ENCODE results near the gene CACNA1C. TPM values are rescaled to one million over a fixed set of nuclear protein-coding genes. Genes with fewer than 3 reads are reported as not detected.
"Not testable (repeated sequence)": the region's sequence is repeated elsewhere in the genome, so short reads cannot be mapped to it uniquely, and the experiment has no call there.

The CACNA1C gene
- total RNA-seq, 2 donors from 2014 or later = 99.2 to 127 TPM

DNA sequence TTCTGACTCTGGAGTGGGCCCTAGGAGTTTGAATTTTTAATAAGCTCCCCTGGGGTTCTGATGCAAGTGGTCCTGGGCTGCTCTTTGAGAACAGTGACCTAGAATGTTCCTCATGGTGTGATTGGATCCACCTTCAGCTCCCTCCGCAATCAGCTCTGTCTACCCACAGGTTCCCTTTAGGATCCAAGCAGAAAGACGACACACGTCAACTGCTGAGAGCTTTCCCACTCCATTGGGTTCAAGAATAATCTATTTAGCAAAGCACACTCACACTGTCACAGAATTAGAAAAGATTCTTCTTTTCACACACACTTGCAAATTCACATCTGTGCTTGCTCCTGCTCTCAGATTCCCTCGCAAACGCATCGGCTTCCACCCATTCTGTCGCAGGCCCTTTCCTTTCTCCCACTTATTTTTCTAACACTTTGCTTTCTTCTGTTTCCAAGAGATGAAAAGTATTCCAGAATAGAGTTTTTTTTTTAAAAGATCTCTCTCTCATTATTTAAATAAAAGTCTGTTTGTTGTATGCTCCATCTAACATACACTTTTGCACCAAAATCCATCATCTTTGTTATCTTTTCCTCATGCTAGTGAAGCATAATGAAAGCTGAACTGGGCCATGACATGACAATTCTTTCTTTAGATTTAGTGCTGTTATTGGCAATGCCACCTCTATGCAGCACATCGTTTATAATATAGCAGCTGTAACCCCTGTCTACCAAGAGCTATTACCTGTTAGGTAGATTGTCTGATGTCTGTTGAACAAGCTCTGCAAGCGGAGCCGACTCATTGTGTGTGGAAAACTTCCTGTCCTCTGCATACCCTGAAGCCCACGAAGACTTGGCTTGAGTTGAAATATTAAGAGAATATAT, 73.1 kb downstream of the CACNA1C start:
- DNase-seq (no peak), ATAC-seq (no peak)
- intact Hi-C loops (cut with DNase I) = no loop called here

DNA sequence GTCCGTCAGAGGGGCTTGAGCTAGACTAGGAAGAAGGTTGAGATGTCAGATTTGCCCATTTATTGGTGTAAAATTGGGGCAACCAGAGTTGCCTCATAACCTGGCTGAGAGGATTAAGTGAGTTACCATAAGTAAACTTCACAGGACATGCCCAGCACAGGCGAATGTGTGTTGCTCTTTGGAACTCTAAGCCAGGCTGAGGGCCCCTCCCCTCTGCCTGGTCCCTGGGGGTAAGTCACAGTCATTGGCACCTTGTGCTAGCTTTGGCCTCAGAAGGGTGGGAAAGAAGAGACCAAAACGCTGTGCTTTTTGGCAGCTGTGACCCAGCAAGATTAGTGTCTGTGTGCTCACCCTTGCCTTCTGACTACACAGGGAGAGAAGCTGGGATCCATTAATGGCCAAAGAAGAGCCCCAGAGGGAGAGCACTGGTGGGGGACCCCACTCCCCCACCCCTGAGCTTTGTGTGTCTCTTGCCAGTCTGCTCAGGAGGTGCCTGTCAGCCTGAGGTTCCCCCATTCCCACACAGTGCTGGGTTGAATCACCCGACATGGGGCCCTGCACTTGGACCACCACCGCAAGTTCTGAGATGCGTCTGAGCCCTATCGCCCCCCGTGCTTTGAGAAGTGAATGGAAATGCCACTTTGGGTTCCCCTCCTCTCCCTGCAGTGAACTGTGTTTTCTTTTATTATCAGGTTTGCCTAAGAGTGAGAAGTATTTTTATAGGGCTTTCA, 74.1 kb downstream of the CACNA1C start:
- intact Hi-C loops (cut with DNase I) = no loop called here
- ATAC-seq = peak; percentile 28 to 44
- DNase-seq = no peak

- DNase-seq = no peak
- no peak for ATAC-seq
- intact Hi-C loops (cut with DNase I) = no loop called here
Observed at GRCh38 chr12:2129076-2129475, 76.3 kb downstream of the CACNA1C start.

- intact Hi-C loops (cut with DNase I); DNase-seq; ATAC-seq: not testable (repeated sequence)
Observed at GRCh38 chr12:2135661-2136418, 83.1 kb downstream of the CACNA1C start.

DNA sequence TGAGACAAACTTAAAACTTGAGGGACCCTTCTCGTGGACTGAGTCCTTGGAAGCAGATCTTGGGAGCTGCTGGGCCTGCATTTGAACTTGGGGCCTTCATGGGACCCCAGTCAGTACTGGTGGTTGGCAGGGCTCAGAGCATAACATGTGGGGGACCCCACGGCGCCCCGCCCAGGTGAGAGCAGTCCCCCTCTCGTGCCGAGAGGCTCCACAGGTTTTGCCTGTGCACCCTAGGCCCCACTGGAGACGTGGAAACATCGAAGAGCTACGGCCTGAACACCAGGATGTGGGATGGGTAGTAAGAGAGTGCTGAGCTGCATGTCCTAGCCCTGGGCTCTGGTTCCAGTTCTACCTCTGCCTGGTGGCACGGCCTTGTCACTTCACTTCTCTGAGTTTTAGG, 84.1 kb downstream of the CACNA1C start:
- intact Hi-C loops (cut with DNase I) = no loop called here

GRCh38 chr12:2137711-2138110, 84.9 kb downstream of the CACNA1C start:
- ATAC-seq (peak; percentile 64 to 77), DNase-seq (peak; percentile 50)
- intact Hi-C loops (cut with DNase I) = no loop called here

More for the DNA sequence above, 84.1 kb downstream of the CACNA1C start:
- ATAC-seq (no peak), DNase-seq (no peak)

- ATAC-seq = no peak
- no peak for DNase-seq
- intact Hi-C loops (cut with DNase I) = no loop called here
Observed at GRCh38 chr12:2138294-2138693, 85.5 kb downstream of the CACNA1C start.

- DNase-seq = no peak
- no peak for ATAC-seq
- intact Hi-C loops (cut with DNase I) = no loop called here
Observed at GRCh38 chr12:2138871-2139308, 86.1 kb downstream of the CACNA1C start.

DNA sequence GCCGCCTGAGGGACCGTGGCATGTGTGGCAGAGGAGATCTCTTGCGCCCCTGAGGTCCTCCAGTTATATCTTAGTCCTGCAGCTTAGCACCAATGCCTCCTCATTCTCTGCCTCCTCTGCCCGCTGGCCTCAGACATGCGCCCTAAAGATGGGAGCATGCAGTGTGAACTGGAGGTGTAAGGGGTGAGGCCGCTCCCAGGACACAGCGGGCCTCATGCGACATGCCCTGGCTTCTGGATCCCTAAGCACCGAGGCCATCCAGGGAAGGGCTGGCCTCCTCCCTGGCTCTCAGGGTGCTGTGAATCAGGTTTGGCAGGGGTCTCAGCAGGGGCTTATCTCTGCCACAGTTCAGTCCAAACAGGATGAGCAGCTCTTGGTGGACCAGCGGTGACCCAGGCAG, 86.9 kb downstream of the CACNA1C start:
- intact Hi-C loops (cut with DNase I) = no loop called here
- DNase-seq (no peak), ATAC-seq (no peak)

DNA sequence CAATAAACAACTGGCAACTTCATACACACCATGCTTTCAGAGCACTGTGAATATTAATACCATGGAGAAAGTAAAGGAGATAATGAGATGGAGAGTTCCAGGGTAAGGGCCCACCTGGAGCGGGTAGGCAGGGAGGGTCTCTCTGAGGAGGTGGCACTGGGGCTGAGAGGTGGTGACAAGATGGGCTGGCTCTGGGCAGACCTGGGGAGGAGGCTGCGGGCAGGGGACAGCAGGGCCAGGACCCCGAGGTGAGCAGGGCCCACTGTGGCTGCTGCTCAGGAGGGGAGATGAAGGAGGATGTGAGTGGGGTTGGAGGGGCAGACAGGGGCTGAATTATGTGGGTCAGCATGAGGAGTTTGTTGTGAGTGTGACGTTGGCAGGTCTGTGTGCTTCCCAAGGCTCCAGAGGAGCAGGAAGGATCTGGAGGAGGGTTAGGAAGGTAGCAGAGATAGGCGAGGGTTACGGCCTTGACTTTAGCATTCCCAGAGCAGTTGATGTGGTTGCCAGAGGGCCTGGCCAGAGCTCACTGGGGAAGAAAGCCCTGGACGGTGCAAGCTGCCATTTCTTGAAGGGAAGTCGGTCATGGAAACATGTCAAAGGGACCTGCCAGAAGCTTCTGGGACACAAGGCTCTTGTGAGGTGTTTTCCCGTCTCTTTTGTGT, 88.2 kb downstream of the CACNA1C start:
- DNase-seq (no peak), ATAC-seq (peak in 1 of 2 donors; percentile 24)
- intact Hi-C loops (cut with DNase I) = no loop called here

- DNase-seq = no peak
- ATAC-seq = peak in 1 of 2 donors; percentile 23
- intact Hi-C loops (cut with DNase I) = no loop called here
Observed at GRCh38 chr12:2142068-2142467, 89.3 kb downstream of the CACNA1C start.

- DNase-seq (no peak), ATAC-seq (no peak)
- intact Hi-C loops (cut with DNase I) = no loop called here
Observed at GRCh38 chr12:2144951-2145350, 92.2 kb downstream of the CACNA1C start.

GRCh38 chr12:2145433-2145998, 92.7 kb downstream of the CACNA1C start:
- no peak for ATAC-seq
- intact Hi-C loops (cut with DNase I) = no loop called here
- DNase-seq = no peak

GRCh38 chr12:2147335-2147734, 94.5 kb downstream of the CACNA1C start:
- intact Hi-C loops (cut with DNase I) = no loop called here
- no peak for DNase-seq

DNA sequence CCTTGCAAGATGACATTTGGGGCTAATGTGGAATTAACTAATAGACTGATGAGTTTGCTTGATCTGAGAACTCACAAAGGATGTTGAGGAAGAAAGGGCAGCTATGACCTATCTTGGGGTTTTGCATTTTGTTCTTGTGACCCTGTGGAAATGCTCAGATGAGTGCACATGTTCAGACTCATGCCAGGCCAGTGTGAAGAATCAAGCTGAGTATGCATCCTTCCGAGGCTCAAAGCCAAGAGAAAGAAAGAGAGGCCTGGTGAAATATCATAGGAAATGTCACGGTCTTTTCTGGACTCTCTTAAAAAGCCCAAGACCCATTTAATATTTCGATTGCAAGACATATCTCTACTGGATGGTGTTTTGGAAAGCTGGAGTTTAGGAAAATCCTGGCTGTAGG, 96.3 kb downstream of the CACNA1C start:
- intact Hi-C loops (cut with DNase I) = no loop called here
- no peak for ATAC-seq

More at GRCh38 chr12:2147335-2147734, 94.5 kb downstream of the CACNA1C start:
- ATAC-seq = no peak

GRCh38 chr12:2150833-2151232, 98.0 kb downstream of the CACNA1C start:
- no peak for DNase-seq
- intact Hi-C loops (cut with DNase I) = no loop called here
- ATAC-seq = no peak

More for the DNA sequence above, 96.3 kb downstream of the CACNA1C start:
- no peak for DNase-seq

- intact Hi-C loops (cut with DNase I) = no loop called here
Observed at GRCh38 chr12:2151391-2151790, 98.6 kb downstream of the CACNA1C start.

GRCh38 chr12:2152134-2152533, 99.3 kb downstream of the CACNA1C start:
- peak; percentile 17 to 32 for ATAC-seq
- DNase-seq = no peak
- intact Hi-C loops (cut with DNase I) = no loop called here

More at GRCh38 chr12:2151391-2151790, 98.6 kb downstream of the CACNA1C start:
- no peak for DNase-seq
- no peak for ATAC-seq

- ATAC-seq (peak in 1 of 2 donors; percentile 67), DNase-seq (no peak)
- intact Hi-C loops (cut with DNase I) = no loop called here
Observed at GRCh38 chr12:2154050-2154449, 101.3 kb downstream of the CACNA1C start.

All from left cardiac atrium (tissue), 4 donors.